ENCODE data around the gene EPRS1.

The EPRS1 gene

GRCh38 chr1:219999821-220000220, 46.5 kb downstream of the EPRS1 start:
- TF ChIP-seq EZH2phosphoT487 (IDR thresholded peaks at IDR 0.05; ENCODE audit: low read depth) (no peak), CTCF (IDR thresholded peaks at IDR 0.05; ENCODE audit: low read depth, low read length) (no peak)
- H3K27me3 ChIP-seq (ENCODE audit: low read depth, low read length): no peaks in the 10 kb centered on the region
- H3K9me3 ChIP-seq (ENCODE audit: insufficient read depth, low read length): no peaks in the 10 kb centered on the region
- no peaks in the 10 kb centered on the region for H3K4me1 ChIP-seq (ENCODE audit: low read length)
- no peaks in the 10 kb centered on the region for H3K79me2 ChIP-seq (ENCODE audit: low read length)
- H3K4me3 ChIP-seq (ENCODE audit: low read length): no peak overlapping the region
- peaks cover 76% of the 10 kb centered on the region for H3K36me3 ChIP-seq (replicated peaks; ENCODE audit: low read depth, low read length)
- no peaks in the 10 kb centered on the region for H4K20me1 ChIP-seq (ENCODE audit: insufficient read depth, low read length)
- H3K4me2 ChIP-seq (ENCODE audit: low read length): no peak overlapping the region
- H3K27ac ChIP-seq (ENCODE audit: low read length): no peak overlapping the region
- H3K9ac ChIP-seq (ENCODE audit: low read length): no peak overlapping the region
- no peak overlapping the region for H2AFZ ChIP-seq (ENCODE audit: low read depth, low read length)
